ENCODE results near the gene LRRC47.

LRRC47 gene

DNA sequence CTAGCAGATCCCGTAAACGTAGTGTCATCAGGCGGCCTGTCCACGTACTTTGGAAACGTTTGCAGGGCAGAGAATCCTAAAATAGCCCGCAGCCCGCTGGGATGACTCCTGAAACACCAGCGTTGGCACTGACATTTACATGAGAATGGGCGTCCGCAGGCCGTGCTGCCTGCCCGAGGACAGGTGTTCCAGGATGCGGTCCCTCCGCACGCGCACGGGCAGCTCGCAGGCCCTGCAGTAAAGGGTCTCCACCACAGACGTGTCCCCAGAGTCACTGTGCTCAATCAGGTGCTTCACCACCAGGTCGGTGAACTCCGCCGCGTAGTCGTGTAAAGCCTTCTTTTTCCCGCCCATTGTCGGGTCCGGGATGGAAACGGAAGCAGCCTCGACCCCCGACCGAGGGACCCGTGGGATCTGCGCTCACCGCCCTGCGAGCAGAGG lies 49.9 kb downstream of the LRRC47 start:
- no peak for DNase-seq

DNA sequence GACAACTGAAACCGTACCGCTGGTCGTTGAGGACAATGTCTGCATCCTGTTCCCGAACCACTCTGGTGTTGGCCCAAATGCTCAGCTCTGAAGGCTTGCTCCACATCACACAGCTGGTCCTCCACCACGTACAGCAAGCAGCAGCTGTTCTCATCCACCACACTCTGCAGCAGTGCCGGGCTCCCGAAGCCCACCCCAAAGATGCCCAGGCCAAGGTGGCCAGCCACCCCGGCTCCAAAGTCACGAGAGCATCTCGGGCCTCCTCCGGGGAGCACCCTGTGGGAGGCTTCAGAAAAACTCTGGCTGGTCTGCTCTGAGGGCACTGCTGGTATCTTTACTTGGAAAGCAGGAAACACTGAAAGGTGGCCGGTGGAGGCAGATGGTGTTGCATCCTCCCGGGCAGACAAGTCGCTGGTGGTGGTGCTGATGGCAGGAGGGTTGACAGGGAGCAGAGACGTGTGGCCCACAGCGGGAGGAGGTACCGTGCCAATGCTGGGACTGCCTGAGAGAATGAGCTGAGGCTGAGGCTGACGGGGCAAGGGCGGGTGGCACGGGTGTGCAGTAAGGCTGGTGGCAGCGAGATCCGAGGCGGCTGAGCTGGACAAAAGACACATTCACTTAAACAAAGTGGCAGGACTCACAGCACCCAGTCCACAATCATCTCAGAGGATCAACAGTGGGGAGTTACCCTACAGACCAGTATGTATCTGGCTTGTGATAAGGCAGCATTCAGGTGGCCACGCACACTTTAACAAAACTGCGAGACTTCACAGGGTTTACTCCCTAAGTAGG lies 50.5 kb downstream of the LRRC47 start:
- DNase-seq, result no peak

DNA sequence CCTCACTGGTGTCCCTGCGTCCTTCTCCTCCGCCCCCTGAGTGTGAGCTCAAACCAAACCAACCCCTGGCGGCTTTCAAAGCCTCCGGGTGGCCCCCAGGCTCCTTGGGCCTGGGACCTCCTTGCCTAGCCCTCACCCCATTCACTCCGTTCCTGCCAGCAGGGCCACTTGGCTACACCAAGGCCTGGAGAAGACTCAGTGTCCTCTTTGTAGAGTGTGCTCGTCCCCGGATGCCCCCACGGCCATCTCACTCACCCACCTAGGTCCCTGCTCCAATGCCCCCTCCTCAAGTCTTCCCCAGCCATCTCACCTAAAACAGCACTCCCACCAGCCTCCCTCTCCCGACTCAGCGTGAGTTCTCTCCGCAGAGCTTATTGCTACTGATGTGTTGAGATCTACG lies 51.2 kb downstream of the LRRC47 start:
- no peak for DNase-seq

DNA sequence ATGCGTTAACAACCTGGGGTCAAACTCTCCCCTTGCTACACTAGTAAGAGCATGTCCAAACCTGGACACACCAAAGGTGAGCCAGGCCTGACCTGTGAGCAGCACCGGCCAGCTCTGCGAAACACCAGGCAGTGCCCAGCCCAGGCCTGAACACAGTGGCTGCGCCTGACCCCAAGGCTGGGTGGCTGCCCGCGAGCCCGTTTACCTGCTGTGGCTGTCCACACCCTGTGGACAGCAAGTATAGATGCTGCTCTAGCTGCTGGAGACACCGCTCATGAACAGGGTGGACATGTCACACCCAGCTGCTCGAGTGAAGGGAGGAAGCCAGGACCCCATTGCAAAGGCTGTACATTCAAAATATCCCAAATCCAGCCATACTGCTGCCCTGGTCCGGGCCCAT lies 51.7 kb downstream of the LRRC47 start:
- DNase-seq, result no peak

DNA sequence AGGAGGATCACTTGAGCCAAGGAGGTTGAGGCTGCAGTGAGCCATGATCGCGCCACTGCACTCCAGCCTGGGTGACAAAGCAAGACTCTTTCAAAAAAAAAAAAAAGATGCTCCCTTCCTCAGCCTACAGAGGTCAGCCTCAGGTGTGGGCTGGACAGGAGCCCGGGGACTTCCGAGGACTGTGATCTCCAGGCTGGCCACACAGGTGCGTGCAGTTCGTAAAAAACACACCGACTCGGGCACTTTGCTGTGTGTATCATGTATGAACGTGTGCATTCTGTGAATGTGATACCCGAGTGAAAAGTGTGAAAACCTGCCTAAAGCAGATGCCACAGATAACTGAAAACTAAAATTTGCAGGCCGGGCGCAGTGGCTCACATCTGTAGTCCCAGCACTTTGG lies 52.5 kb downstream of the LRRC47 start:
- no peak for DNase-seq

DNA sequence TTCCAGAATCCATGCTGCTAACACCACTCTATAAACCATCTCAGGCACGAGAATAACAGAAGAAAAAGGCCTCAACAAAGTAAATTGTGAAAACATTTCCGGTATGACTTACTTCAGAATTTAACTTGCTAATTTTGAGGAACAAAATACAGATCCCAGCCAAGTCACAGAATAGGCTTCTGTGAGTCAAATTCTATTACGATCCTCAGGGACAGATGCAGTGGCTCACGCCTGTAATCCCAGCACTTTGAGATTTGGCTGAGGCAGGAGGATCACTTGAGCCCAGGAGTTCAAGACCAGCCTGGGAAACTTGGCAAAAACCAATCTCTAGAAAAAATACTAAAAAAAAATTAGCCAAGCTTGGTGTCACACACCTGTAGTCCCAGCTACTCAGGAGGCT lies 52.9 kb downstream of the LRRC47 start:
- DNase-seq, result no peak

DNA sequence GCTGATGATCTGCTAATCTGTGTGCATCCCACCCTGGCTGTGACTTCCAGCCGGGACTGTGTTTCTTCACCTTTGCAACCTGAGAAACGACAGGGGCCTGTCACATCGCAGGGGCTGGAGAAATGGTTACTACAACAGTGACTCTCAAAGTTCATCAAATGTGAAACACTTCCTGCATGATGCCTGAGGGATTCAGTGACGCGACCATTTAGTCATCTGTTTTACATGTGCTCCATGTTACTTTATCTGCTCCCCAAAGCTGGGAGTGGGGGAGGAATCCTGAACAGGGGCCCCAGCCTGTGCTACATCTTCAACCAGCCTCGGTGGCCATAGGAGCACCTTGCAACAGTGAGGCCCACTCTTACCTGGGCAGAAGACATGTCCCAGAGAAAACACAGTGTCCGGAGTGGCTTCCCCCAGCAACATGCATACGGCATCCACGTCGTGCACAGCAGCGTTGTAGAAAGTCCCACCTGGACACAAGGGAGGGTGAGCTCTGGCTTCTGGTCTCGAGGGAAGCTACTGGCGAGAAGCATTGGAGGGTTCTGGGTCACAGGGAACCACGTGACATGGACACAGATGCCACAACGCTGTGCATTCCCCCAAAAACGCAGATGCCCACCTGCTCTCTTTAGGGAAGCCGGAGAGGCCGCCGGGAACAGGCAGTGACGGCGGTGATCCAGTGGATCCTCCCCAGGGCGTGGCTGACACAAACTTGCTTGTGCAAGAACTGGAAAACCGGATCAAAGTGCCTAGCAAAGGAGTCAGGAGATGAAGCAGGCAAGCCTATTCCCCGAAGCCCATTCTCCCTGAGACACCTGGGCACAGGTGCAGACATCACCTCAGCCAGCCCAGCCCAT lies 53.6 kb downstream of the LRRC47 start:
- no peak for DNase-seq

DNA sequence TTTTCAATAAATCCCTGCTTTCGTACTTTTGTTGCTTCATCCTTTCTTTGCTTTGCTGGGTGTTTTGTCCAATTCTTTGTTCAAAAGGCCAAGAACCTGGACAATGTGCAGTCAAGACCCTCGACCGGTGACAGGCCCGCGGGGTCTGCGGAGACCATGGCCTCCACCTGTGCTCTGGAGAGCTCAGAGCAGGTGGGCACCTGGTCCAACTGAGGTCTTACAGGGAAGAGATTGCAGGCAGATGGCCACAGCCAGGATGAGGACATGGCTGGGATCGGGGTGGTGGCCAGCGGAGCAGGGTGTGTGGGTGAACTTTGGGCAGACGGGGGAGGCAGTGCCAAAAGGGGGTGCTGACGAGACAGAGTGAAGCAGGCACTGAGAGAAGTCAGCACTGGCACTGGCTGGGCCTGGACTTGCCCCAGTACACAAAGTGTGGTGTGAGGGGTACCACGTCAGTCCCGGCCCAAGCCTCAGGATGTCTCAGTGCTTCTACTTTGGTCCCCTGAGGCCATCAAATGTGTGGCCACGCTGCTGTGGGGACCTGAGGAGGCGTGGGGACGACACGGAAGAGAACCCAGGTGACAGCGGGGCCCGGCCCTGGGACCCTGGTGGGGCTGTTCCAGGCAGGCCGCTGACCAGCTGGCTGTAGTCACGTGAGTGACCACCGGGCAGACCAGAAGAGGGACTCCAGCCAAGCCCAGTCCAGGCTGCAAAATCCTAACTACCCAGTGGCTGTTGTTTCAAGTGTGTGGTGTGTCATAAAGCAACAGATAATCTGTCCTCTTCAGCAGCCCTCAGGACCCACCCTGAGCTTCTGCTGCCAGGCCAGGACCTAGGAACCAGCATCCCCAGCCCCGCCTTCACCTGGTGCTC lies 54.5 kb downstream of the LRRC47 start:
- no peak for DNase-seq

DNA sequence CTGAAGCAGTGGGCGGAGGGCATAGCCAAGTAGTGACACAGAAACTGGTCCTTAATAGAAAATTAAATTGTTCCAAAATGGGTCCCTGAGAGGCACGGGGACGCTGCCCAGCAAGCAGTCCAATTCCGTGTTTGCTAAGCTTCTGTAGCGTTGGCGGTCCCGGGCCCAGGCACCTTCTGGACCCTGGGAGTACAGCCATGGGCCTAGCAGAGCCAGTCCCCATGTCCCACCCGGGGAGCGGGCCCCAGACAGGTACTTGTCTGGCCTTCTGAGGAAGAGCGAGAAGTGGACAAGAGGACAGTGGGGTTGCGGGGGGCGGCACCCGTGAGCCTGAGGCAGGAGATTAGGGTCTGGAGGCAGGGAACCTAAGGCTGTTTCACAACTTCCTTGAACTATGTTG lies 55.5 kb downstream of the LRRC47 start:
- no peak for DNase-seq

DNA sequence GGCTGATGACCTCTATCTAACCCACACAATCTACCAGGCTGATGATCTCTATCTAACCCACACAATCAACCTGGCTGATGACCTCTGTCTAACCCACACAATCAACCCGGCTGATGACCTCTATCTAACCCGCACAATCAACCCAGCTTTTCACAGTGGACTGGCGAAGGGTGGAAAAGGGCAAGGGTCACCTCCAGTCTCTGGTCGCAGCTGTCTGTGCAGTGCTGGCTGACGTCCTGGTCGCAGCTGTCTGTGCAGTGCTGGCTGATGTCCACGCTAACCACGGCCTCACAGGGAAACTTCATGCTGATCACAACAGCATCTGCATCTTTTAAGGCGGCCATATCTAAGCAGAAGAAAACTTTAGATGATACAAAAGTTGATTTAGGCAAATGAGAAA lies 56.3 kb downstream of the LRRC47 start:
- no peak for DNase-seq

DNA sequence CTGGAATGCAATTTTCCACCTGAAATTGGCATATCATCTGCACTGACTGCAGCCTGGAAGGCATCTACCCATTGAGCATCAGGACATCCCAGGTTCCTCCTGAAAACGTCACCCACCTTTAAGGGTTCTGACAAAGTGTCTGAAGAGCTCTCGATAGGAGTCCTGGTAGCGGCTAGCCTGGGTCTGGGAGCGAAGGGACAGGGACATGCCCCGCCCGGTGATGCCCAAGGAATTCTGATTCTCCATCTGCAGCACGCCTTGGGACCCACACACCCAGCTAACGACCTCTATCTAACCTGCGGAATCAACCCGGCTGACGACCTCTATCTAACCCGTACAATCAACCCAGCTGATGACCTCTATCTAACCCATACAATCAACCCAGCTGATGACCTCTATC lies 57.4 kb downstream of the LRRC47 start:
- no peak for DNase-seq

DNA sequence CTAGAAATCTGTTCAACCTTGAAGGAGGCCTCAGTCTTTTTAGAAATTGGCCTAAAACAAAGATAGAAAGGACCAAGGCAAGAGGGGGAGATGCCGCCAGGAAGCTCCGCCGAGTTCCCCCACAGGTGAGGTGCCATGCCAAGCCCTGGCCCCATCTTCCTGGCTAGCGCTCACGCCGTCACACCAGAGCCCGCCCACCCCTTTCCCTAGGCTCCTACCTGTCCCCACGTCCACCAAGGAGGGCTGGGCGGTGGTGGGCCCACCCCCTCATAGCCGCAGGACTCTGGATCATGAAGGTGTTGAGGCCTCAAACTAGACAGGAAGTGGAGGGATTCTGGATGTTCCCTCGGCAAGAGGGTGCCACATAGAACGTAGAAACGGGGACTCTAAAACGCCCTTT lies 59.6 kb downstream of the LRRC47 start:
- DNase-seq, result no peak

DNA sequence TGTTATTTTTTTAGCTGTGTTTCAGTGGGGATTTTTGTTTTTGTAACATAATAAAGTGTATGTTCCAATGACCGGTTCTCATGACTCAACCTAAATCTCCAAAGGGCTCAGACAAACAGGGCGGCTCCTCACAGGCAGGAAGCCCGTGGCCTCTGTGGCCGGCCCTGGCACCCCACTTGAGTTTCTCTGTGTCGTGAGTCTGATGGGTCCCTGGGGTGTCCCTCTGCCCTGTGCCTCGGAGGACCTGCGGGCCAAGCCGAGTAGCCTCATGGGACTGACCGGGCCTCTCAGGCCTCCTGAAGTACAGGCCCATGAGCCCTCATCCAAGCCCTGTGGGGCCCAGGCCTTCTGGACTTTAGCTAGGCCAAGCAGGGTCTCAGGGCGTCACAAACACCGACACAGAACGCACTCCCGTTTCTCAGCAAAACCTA lies 60.2 kb downstream of the LRRC47 start:
- no peak for DNase-seq

DNA sequence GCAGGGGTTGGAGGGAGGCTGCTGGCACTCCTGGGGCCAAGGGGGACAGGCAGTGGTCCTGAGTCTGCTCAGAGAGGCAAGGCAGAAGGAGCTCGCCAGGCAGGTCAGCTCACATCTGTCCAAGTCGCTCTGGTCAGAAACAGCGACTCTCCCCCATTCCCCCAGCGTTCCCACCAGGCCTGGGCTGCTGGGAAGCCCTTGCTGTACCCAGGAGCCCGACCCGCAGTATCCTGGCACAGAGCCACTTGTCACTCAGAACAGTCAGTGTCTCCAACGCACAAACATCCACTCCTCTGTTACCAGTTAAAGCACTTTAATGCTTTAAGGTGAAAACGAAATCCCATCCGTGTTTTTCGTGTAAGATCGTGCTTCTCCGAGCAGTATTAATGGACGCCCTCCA lies 60.6 kb downstream of the LRRC47 start:
- DNase-seq, result no peak

DNA sequence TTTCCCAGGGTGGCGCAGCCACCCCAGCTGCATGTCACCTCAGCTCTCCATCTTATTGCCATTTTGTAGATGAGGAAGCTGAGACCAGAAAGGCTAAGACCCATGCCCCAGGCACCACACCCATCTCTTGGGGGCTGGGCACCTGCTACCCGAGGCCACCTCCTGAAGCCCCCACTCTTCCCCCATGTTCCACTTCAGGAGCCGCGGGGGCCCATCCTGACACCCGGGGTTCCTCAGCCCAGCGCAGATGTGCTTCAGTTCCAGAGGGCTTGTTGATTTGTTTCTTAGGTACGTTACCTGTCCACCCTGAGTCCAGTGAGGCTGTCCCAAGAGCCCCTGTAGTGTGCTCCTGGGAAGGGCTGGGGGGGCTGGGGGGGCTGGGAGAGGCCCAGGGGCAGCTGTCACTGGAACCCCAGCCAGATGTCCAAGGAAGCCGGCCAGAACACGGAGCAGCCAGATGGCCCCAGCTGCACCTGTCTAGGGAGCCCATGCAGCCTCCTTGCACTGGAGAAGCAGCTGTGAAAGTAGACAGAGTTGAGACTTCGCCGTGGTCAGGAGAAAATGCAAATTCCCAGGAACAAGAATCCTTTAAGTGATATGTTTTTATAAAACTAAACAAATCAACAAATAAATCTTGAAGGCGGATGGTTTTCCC lies 61.1 kb downstream of the LRRC47 start:
- DNase-seq, result no peak

DNA sequence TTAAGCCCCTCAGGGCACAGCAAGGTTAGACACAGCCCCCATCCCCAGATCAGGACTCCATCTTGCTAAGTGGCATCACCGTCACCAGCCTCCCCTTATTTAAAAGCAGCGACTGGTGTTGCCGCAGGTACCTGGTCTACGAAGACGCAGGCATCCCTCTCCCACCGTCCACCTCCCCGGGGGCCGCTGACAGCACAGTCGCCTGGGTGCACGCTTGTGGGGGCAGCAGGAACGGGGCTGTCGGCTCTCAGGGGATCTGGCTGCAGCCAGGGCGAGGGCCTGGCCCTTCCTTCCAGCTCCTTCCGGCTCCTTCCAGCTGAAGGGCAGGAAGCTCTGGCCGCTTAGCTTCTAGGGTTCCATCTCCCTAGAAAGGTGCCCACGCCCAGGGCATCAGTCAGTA lies 61.7 kb downstream of the LRRC47 start:
- DNase-seq, result no peak

DNA sequence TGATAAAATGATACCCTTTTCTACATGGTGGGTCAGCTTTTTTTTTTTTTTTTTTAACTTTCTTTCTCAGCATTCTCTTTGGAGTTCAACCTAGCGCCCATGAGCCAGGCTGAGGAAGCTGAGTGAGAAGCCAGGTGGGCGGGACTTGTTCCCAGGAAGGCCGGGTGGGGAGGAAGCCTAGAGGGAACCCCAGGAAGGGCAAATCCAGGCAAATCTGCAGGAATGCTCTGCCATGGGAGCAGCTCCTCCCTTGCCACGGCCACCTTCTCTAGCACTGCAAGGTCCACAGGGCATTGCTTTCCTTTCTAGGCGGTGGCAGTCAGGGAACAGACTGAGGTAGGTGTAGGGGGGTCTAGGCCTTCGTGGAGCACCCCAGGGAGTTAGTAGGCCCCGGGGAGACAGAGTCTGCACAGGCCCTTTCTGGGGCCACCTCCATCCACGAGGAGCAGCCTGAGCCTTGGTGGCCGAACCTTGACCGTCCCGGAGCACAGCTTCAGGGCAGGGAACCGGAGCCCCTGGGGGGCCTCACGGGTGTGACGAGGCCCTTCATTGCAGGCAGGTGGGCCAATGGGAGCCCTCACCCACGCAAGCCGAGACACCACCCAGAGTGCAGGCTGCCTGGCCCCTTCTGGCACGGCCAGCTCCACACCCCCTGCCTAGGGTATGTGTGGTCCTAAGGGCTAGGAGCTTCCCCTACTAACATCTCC lies 62.3 kb downstream of the LRRC47 start:
- no peak for DNase-seq

DNA sequence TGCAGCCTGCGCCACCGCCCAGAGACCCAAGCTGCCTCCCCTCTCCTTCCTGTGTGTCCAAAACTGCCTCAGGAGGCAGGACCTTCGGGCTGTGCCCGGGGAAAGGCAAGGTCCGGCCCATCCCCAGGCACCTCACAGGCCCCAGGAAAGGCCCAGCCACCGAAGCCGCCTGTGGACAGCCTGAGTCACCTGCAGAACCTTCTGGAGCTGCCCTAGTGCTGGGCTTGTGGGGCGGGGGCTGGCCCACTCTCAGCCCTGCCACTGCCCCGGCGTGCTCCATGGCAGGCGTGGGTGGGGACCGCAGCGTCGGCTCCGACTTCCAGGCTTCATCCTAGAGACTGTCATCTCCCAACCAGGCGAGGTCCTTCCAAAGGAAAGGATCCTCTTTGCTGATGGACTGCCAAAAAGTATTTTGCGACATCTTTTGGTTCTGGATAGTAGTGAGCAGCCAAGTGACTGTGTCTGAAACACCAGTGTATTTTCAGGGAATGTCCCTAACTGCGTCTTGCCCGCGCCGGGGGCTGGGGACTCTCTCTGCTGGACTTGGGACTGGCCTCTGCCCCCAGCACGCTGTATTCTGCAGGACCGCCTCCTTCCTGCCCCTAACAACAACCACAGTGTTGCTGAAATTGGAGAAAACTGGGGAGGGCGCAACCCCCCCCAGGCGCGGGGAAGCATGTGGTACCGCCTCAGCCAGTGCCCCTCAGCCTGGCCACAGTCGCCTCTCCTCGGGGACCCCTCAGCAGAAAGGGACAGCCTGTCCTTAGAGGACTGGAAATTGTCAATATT lies 63.0 kb downstream of the LRRC47 start:
- no peak for DNase-seq

DNA sequence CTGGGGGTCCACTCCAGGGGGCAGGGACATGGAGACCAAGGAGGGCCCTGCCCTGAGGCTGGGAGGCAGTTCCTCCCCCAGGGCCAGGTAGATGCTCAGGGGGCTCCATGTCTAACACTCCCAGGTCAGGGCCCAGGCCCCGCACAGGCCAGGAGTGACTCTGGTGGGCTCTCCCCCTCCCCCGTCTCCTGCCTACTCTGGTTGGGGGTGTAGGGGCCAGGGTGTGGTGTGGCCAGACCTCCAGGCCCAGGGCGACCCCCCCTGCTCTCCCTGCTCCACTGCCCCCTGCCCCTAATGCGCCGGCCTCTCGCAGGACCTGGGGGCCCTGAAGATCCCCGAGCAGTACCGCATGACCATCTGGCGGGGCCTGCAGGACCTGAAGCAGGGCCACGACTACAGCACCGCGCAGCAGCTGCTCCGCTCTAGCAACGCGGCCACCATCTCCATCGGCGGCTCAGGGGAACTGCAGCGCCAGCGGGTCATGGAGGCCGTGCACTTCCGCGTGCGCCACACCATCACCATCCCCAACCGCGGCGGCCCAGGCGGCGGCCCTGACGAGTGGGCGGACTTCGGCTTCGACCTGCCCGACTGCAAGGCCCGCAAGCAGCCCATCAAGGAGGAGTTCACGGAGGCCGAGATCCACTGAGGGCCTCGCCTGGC lies 63.7 kb downstream of the LRRC47 start:
- DNase-seq, result no peak

DNA sequence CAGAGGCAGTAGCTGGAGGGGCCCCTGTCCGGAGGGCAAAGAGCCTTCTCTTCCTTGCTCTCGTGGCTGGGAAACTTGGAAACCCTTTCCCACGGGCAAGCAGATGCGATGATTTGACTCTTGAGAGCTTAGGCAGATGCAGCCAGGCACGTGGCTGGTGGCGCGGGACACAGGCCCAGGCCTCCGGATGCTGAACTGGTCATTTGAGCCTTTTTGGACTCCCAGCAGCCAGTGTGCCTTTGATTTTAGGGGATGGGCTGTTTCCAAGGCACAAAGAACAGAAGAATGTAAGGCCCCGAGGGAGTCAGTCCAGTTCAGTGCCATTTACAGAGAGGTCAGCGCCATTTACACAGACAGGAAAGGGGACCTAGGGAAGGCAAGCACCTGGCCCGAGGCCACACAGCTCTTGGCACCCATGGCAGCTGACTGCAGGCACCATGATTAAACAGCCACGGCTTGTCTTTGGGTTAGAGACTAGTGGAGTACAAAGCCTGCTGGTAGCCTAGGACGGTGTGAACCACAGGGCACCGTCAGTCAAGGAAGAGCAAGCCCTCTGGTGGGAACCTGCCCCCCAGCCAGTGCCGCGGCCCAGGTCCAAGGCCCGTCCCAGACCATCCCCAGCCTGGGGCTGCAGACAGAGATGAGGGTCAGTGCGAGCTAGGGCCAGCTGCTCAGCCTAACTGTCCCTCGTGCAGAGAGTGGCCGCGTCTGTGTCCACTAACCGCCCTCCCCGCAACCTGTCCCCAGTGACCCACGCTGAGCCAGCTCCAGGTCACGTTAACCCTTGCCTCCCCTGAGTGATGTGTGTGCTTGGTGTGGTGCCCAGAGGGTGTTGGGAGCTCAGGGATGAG lies 64.5 kb downstream of the LRRC47 start:
- no peak for DNase-seq

Data from NCI-H1417 treated with DMSO at 0.1 percent for 48 hours (cell line).